A549 (cell line): ENCODE data around the gene MPL. TPM values are rescaled to one million over a fixed set of nuclear protein-coding genes. Genes with fewer than 3 reads are reported as not detected.

Source experiments
- ATAC-seq, 2 experiments: fragments of 200-7000 bp in 1 of 2; fragments of >200 bp in 1 of 2; cut with Nextera tagmentation in 1 of 2; cut with Tn5 transposase in 1 of 2; 3 replicates each; pipeline versions ENCODE4 v1.8.0 to v1.9.1; 2018 to 2020; ENCODE audit warnings: mild to moderate bottlenecking in 1 of 2, moderate library complexity in 1 of 2
- CTCF ChIA-PET: fragments of 300-600 bp; sonication (Branson Sonifier 250); formaldehyde crosslinking; extraction: SDS; loops from one replicate; lab custom pipeline; 2021; ENCODE audit warnings: antibody characterized with exemption, inconsistent platforms; lab: Yijun Ruan, JAX
- POLR2A ChIA-PET: fragments of 350-600 bp; formaldehyde crosslinking; extraction: SDS; loops from one replicate; lab custom pipeline; 2021; ENCODE audit warnings: antibody characterized with exemption, inconsistent platforms; lab: Yijun Ruan, JAX
- DNase-seq, 2 experiments: peaks; one replicate each; pipeline versions ENCODE4 v3.0.0 to v3.0.0-alpha.2; 2011 to 2016; ENCODE audit warnings: low read depth in 1 of 2, low spot score in 1 of 2
- FAIRE-seq: peaks from 2 replicates; lab custom pipeline; 2011; peaks lifted over from hg19 to GRCh38; lab: Jason Lieb, UNC
- H3K27ac ChIP-seq, 2 experiments: fragments of >200 bp; sonication (Bioruptor Twin); formaldehyde crosslinking; 3 replicates each; pipeline ENCODE4 v1.5.1; 2016 to 2017
- H3K4me1 ChIP-seq: fragments of >200 bp; sonication (Bioruptor Twin); formaldehyde crosslinking; 3 replicates; pipeline ENCODE4 v1.6.1; 2016
- H3K4me2 ChIP-seq: fragments of >200 bp; sonication (Bioruptor Twin); formaldehyde crosslinking; 3 replicates; pipeline ENCODE4 v1.6.1; 2016
- H3K4me3 ChIP-seq: fragments of >200 bp; sonication (Bioruptor Twin); formaldehyde crosslinking; 3 replicates; pipeline ENCODE4 v1.5.1; 2016
- H3K9me3 ChIP-seq: fragments of >200 bp; sonication (Bioruptor Twin); formaldehyde crosslinking; 3 replicates; pipeline ENCODE4 v1.6.1; 2016
- CBX8 ChIP-seq: fragments of 200-600 bp; sonication (generic); IDR thresholded peaks from 2 replicates; pipeline ENCODE4 v1.6.1; 2016
- CEBPB ChIP-seq, 2 experiments: fragments of >200 bp in 1 of 2; sonication (Bioruptor Twin) in 1 of 2; formaldehyde crosslinking in 1 of 2; IDR thresholded peaks; 2 replicates each; pipeline ENCODE4 v1.6.1; 2012 to 2016
- CHD2 ChIP-seq: fragments of 150-350 bp; IDR thresholded peaks from 2 replicates; pipeline ENCODE4 v1.6.1; 2014; ENCODE audit warnings: low read length; ENCODE audit not compliant: partially characterized antibody
- EHF ChIP-seq: fragments of 250-450 bp; sonication (Bioruptor Pico); IDR thresholded peaks from 2 replicates; pipeline ENCODE4 v1.5.0; 2020; ENCODE audit warnings: mild to moderate bottlenecking
- EHMT2 ChIP-seq: fragments of 200-600 bp; sonication (generic); IDR thresholded peaks from 2 replicates; pipeline ENCODE4 v1.6.1; 2016; ENCODE audit warnings: antibody characterized with exemption, low read depth, mild to moderate bottlenecking, moderate library complexity
- FOSB ChIP-seq: fragments of 250-450 bp; sonication (Bioruptor Pico); IDR thresholded peaks from 2 replicates; pipeline ENCODE4 v1.5.0; 2020; ENCODE audit warnings: mild to moderate bottlenecking, moderate library complexity
- FOSL2 ChIP-seq, 2 experiments: fragments of 450-650 bp in 1 of 2; fragments of >200 bp in 1 of 2; sonication (Bioruptor Twin) in 1 of 2; formaldehyde crosslinking; IDR thresholded peaks; 2 replicates each; pipeline versions ENCODE4 v1.5.0 to v1.6.1; 2016 to 2020; ENCODE audit warnings: mild to moderate bottlenecking in 1 of 2, moderate library complexity in 1 of 2
- FOXS1 ChIP-seq: fragments of 250-450 bp; sonication (Bioruptor Pico); IDR thresholded peaks from 2 replicates; pipeline ENCODE4 v1.5.0; 2020; ENCODE audit warnings: mild to moderate bottlenecking, moderate library complexity
- HOXA7 ChIP-seq: fragments of 250-450 bp; sonication (Bioruptor Pico); IDR thresholded peaks from 2 replicates; pipeline ENCODE4 v1.5.0; 2020; ENCODE audit warnings: mild to moderate bottlenecking, moderate library complexity
- JUNB ChIP-seq: fragments of >200 bp; sonication (Bioruptor Twin); formaldehyde crosslinking; IDR thresholded peaks from 2 replicates; pipeline ENCODE4 v1.6.1; 2016
- MAFK ChIP-seq: fragments of 450-650 bp; IDR thresholded peaks from 2 replicates; pipeline ENCODE4 v1.6.1; 2014; ENCODE audit not compliant: partially characterized antibody
- MAZ ChIP-seq: fragments of 150-350 bp; IDR thresholded peaks from 2 replicates; pipeline ENCODE4 v1.6.1; 2014; ENCODE audit warnings: antibody characterized with exemption, low read depth, low read length, borderline replicate concordance
- NFE2L2 ChIP-seq: fragments of 150-350 bp; conservative IDR thresholded peaks from 2 replicates; pipeline ENCODE4 v1.6.1; 2014; ENCODE audit warnings: low read length
- NPAS2 ChIP-seq: fragments of 250-450 bp; sonication (Bioruptor Pico); IDR thresholded peaks from 2 replicates; pipeline ENCODE4 v1.8.0; 2022; ENCODE audit warnings: mild to moderate bottlenecking, moderate library complexity, borderline replicate concordance
- POLR2A ChIP-seq: IDR thresholded peaks from 2 replicates; pipeline ENCODE4 v1.6.1; 2012; ENCODE audit warnings: mild to moderate bottlenecking, low read length
- RAD21 ChIP-seq, 2 experiments: fragments of >200 bp in 1 of 2; sonication (Bioruptor Twin) in 1 of 2; formaldehyde crosslinking in 1 of 2; IDR thresholded peaks in 1 of 2; conservative IDR thresholded peaks in 1 of 2; 2 replicates in 1 of 2; 3 replicates in 1 of 2; pipeline ENCODE4 v1.6.1; 2012 to 2018; ENCODE audit warnings: inconsistent platforms in 1 of 2
- RARB ChIP-seq: fragments of 250-450 bp; sonication (Bioruptor Pico); IDR thresholded peaks from 2 replicates; pipeline ENCODE4 v1.8.0; 2021; ENCODE audit warnings: mild to moderate bottlenecking, moderate library complexity
- RCOR1 ChIP-seq: fragments of 150-350 bp; IDR thresholded peaks from 2 replicates; pipeline ENCODE4 v1.6.1; 2014; ENCODE audit warnings: antibody characterized with exemption, low read length, low read depth
- RNF2 ChIP-seq: fragments of 200-600 bp; sonication (generic); IDR thresholded peaks from 2 replicates; pipeline ENCODE4 v1.6.1; 2016; ENCODE audit warnings: low read depth, mild to moderate bottlenecking, antibody characterized with exemption, moderate library complexity, borderline replicate concordance
- SREBF2 ChIP-seq: fragments of 450-650 bp; IDR thresholded peaks from 2 replicates; pipeline ENCODE4 v1.6.1; 2014; ENCODE audit warnings: mild to moderate bottlenecking, moderate library complexity
- WGBS: methylation state at CpG from one replicate; pipeline ENCODE4 v1.1.6; 2017; ENCODE audit errors: missing lambda C conversion rate; 5-methylcytosine and 5-hydroxymethylcytosine counted together
- polyA plus RNA-seq, 4 experiments: library from polyadenylated mRNA; depleted of rRNA in 3 of 4; stranded (reverse); fragments of >200 nt; fragmentation: RNase III in 1 of 4; extraction: RNeasy Plus Mini Kit Qiagen cat#74134 plus additional on column Dnase treatment in 1 of 4; gene quantifications; 2 replicates in 3 of 4; 3 replicates in 1 of 4; pipeline ENCODE4 v1.2.3, GENCODE V29; 2011 to 2017
- TF ChIP-seq, protein P1 (sequence below): fragments of 250-450 bp; sonication (Bioruptor Pico); IDR thresholded peaks from 2 replicates; pipeline ENCODE4 v1.5.0; 2021; ENCODE audit warnings: mild to moderate bottlenecking, moderate library complexity, borderline replicate concordance
- TF ChIP-seq, protein P2 (sequence below): fragments of 250-450 bp; sonication (Bioruptor Pico); IDR thresholded peaks from 2 replicates; pipeline ENCODE4 v1.5.0; 2020; ENCODE audit warnings: low read depth, mild to moderate bottlenecking, moderate library complexity
- TF ChIP-seq, protein P3 (sequence below): IDR thresholded peaks from 2 replicates; pipeline ENCODE4 v1.6.1; 2012
- TF ChIP-seq, protein P4 (sequence below): fragments of >200 bp; sonication (Bioruptor Twin); formaldehyde crosslinking; IDR thresholded peaks from 2 replicates; pipeline ENCODE4 v1.6.1; 2016

The MPL gene
- polyA plus RNA-seq, 2 of the 4 experiments (the other 2 are of a cell fraction) = not detected

DNA sequence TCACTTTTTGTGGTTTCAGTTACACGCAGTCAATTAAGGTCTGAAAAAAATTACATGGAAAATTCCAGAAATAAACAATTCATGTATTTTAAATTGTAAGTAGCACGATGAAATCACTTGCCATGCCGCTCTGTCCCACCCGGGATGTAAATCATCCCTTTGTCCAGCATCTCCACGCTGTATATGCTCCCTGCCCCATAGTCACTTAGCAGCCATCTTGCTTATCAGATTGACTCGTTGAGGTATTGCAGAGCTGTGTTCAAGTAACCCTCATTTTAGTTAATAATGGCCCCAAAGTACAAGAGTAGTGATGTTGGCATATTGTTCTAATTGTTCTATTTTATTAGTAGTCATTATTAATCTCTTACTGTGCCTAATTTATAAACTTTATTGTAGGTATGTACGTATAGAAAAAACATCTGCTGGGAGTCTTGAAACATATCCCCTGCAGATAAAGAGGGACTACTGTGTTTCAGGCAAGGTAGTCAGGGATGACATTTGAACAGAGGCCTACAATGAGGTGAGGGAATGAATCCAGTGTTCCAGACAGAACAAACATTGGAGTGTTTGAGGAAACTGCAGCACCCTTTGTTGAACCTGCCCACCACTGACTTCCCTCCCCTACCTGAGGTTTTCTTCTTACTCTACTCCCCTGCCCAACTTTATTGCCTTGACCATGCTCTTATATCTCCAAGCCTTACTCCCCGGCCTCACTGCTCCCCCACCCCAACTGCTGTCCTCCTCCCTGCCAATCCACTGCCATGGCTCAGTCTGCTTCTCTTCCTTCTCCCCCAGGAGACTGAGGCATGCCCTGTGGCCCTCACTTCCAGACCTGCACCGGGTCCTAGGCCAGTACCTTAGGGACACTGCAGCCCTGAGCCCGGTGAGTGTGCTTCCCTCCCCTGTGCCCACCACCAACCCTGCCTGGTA, 14.1 kb downstream of the MPL start:
- Histone ChIP-seq H3K4me1 (peaks cover 9% of the 10 kb centered on the region; the same call in 2 of the 3 replicates), H3K27ac (0 out of 6 replicates have a peak overlapping the region, but pooled peaks of 1 of the 2 experiments have one; percentile 31), H3K9me3 (no peaks in the 10 kb centered on the region), H3K4me3 (no peak overlapping the region), H3K4me2 (no peak overlapping the region)
- 83% methylated on average over 10 of the region's 10 CpGs for WGBS
- no peak for FAIRE-seq
- DNase-seq = no peak
- POLR2A ChIA-PET = interaction anchor here (0.6 kb wide), 1 partner anchor 15 kb away, joined by 3 read pairs; no protein-coding TSS in a partner anchor
- TF ChIP-seq RARB (CRISPR knock-in tag) (no peak), NPAS2 (CRISPR knock-in tag) (no peak), CEBPB (IDR thresholded peaks at IDR 0.05) (no peak), MAZ (no peak), HOXA7 (CRISPR knock-in tag) (no peak), JUNB (no peak), MAFK (no peak)
- TF ChIP-seq, protein P1, sequence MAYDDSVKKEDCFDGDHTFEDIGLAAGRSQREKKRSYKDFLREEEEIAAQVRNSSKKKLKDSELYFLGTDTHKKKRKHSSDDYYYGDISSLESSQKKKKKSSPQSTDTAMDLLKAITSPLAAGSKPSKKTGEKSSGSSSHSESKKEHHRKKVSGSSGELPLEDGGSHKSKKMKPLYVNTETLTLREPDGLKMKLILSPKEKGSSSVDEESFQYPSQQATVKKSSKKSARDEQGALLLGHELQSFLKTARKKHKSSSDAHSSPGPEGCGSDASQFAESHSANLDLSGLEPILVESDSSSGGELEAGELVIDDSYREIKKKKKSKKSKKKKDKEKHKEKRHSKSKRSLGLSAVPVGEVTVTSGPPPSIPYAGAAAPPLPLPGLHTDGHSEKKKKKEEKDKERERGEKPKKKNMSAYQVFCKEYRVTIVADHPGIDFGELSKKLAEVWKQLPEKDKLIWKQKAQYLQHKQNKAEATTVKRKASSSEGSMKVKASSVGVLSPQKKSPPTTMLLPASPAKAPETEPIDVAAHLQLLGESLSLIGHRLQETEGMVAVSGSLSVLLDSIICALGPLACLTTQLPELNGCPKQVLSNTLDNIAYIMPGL = no peak
- TF ChIP-seq, protein P2, sequence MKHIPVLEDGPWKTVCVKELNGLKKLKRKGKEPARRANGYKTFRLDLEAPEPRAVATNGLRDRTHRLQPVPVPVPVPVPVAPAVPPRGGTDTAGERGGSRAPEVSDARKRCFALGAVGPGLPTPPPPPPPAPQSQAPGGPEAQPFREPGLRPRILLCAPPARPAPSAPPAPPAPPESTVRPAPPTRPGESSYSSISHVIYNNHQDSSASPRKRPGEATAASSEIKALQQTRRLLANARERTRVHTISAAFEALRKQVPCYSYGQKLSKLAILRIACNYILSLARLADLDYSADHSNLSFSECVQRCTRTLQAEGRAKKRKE = no peak
- ATAC-seq = no peak
- CTCF ChIA-PET = no interaction called here

DNA sequence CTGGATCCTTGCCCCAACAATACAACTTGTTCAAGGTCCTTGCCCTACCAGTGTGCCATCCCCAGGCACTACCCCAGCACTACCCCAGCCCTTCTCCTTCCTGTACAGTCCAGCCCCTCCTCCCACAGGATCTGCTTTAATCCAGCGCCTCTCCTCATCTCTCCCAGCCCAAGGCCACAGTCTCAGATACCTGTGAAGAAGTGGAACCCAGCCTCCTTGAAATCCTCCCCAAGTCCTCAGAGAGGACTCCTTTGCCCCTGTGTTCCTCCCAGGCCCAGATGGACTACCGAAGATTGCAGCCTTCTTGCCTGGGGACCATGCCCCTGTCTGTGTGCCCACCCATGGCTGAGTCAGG, 14.7 kb downstream of the MPL start:
- Histone ChIP-seq H3K4me3 (no peak overlapping the region), H3K27ac (0 out of 6 replicates have a peak overlapping the region, but pooled peaks of 1 of the 2 experiments have one; percentile 31), H3K9me3 (no peaks in the 10 kb centered on the region), H3K4me1 (peaks cover 10% of the 10 kb centered on the region; the same call in 2 of the 3 replicates), H3K4me2 (no peak overlapping the region)
- DNase-seq (no peak), ATAC-seq (no peak), FAIRE-seq (no peak)
- TF ChIP-seq FOSB (CRISPR knock-in tag) (no peak), FOXS1 (CRISPR knock-in tag) (no peak), POLR2A (no peak), SREBF2 (no peak)
- CTCF ChIA-PET = no interaction called here
- WGBS = 80% methylated on average over 1 of the region's 2 CpGs
- POLR2A ChIA-PET = no interaction called here

DNA sequence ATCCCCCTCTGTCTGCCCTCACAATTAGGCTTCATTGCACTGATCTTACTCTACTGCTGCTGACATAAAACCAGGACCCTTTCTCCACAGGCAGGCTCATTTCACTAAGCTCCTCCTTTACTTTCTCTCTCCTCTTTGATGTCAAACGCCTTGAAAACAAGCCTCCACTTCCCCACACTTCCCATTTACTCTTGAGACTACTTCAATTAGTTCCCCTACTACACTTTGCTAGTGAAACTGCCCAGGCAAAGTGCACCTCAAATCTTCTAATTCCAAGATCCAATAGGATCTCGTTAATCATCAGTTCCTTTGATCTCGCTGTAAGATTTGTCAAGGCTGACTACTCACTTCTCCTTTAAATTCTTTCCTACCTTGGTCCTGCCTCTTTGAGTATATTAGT, 15.3 kb downstream of the MPL start:
- FAIRE-seq = no peak
- ChIA-PET CTCF (interaction anchor here (0.6 to 1.3 kb wide), 2 partner anchors 37 to 126 kb away, joined by 3 to 4 read pairs; no protein-coding TSS in a partner anchor), POLR2A (interaction anchor here (0.6 kb wide), 1 partner anchor 14 kb away, joined by 8 read pairs; no protein-coding TSS in a partner anchor)
- no peak overlapping the region for H3K27ac ChIP-seq
- TF ChIP-seq RNF2 (no peak), RCOR1 (no peak), EHMT2 (no peak), HOXA7 (CRISPR knock-in tag) (no peak), CBX8 (no peak), CHD2 (no peak), FOSL2 (IDR thresholded peaks at IDR 0.05) (no peak), FOSL2 (CRISPR knock-in tag; IDR thresholded peaks at IDR 0.05) (no peak), NFE2L2 (no peak), SREBF2 (no peak), MAZ (no peak), RAD21 (conservative IDR thresholded peaks at IDR 0.05 in 1 of 2, IDR thresholded peaks at IDR 0.05 in 1 of 2) (no peak), POLR2A (no peak), EHF (CRISPR knock-in tag) (no peak)
- TF ChIP-seq, protein P2 = no peak
- TF ChIP-seq, protein P3, sequence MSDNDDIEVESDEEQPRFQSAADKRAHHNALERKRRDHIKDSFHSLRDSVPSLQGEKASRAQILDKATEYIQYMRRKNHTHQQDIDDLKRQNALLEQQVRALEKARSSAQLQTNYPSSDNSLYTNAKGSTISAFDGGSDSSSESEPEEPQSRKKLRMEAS = no peak
- TF ChIP-seq, protein P4, sequence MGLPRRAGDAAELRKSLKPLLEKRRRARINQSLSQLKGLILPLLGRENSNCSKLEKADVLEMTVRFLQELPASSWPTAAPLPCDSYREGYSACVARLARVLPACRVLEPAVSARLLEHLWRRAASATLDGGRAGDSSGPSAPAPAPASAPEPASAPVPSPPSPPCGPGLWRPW = no peak
- H3K4me1 ChIP-seq = peaks cover 16% of the 10 kb centered on the region; the same call in 2 of the 3 replicates
- DNase-seq = no peak
- no peak overlapping the region for H3K4me2 ChIP-seq
- H3K4me3 ChIP-seq = no peak overlapping the region
- no peaks in the 10 kb centered on the region for H3K9me3 ChIP-seq
- WGBS = 83% methylated on average over 3 of the region's 3 CpGs
- no peak for ATAC-seq
